Left ventricle myocardium superior (tissue), 1 donor: ENCODE data around the gene DPYSL4. TPM values are rescaled to one million over a fixed set of nuclear protein-coding genes. Genes with fewer than 3 reads are reported as not detected.
A peak's percentile ranks its signal among the peaks of the same experiment; 100 is the strongest.

Experiments used
- ATAC-seq: fragments of 200-7000 bp; cut with Tn5 transposase; one replicate; pipeline ENCODE4 v1.9.1; 2020; ENCODE audit warnings: mild to moderate bottlenecking, moderate library complexity
- DNase-seq: peaks from one replicate; pipeline ENCODE4 v3.0.0-alpha.2; 2020
- intact Hi-C: fragments of 100-400 bp; cut with micrococcal nuclease; formaldehyde crosslinking; loops from one replicate; pipeline ENCODE4 v1.11.0; 2022
- total RNA-seq: library from RNA; stranded (reverse); fragmentation: NEBNext Ultra II Directional; extraction: Animal tissue kit (Norgen Biotek cat#: 25700); gene quantifications from one replicate; pipeline ENCODE4 v1.2.1, GENCODE V29; 2021
- donor health status: DM: no; HTN: yes; CAD: no; lungs with severe emphysema.

The DPYSL4 gene
- total RNA-seq, 1 donor from 2014 or later, result 45.2 TPM

DNA sequence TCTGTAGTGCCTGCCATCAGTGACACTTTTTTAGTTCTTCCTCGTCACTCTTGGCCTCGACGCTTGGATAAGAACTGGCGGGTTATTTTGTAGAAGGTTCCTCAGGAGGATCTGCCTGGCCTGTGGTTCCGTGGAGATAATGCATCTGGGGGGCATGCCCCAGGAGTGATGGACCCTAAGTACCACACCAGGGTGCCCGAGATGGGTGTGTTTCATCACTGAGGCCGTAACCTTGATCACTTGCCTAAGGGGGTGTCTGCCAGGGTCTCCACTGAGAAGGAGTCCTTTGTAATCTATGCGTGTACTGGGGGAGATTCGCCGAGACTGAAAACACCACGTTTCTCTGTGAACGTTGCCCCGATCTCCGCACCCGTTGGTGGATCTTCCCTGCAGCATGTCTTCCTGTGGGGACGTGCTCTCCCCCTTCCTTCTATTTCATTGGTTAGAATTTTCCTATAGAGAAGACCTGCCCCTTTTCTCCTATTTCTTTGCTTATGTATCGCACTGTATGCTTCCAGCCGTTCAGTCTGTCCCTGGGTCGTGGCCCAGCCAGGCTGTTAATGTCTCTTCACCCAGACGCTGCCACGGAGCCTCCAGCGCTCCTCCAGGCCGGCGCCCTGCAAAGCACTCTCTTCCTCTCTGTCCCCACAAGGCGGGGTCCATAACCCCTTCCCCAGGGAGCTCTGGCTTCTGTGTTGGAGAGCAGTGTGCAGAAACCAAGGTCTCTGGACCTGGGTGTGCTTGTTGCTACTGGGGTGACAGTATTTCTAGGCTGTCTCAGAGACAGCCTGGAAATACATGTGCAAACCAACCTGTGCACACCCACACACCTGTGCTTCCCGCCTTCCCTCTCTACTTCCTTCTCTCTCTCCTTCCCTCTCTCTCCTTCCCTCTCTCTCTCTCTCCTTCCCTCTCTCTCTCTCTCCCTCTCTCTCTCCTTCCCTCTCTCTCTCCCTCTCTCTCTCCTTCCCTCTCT is 14.4 kb upstream of the DPYSL4 start:
- no peak for ATAC-seq
- peak; percentile 5 for DNase-seq
- intact Hi-C loops, result no loop called here

DNA sequence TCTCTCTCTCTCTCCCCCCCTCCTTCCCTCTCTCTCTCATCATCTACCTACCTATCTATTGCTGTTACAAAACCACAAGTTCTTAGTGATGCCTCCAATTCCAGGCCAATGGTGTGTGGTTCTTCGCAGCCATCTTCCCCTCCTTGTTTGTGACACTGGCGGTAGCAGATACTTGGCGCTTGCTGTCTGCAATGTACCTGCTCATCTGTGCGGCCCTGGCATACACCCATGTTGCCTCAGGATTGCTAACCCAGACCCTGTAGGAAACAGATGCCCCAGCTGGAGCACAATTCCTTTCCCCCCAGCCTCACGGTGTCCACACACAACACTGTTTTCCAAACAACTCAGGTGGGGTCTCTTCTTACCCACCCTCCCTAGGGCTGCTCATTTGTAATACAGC is 13.6 kb upstream of the DPYSL4 start:
- DNase-seq (peak; percentile 12), ATAC-seq (no peak)
- intact Hi-C loops, result no loop called here

DNA sequence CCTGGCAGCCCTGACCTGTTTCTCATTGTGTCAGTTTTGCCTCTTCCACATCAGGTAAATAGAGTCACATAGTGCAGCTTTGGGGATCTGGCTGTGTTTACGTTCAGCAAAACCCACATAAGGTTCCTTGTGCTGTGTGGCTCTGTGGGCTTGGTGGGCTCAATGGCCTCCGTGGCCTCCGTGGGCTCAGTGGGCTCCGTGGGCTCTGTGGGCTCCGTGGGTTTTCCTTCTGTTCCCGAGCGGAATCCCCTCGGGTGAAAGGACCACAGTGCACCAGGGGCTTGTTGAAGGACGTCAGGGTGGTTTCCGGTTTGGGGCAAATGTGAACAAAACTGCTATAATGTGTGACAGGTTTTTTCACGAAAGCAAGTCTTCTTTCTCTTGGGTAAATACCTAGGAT is 12.5 kb upstream of the DPYSL4 start:
- ATAC-seq (no peak), DNase-seq (no peak)
- intact Hi-C loops, result no loop called here

DNA sequence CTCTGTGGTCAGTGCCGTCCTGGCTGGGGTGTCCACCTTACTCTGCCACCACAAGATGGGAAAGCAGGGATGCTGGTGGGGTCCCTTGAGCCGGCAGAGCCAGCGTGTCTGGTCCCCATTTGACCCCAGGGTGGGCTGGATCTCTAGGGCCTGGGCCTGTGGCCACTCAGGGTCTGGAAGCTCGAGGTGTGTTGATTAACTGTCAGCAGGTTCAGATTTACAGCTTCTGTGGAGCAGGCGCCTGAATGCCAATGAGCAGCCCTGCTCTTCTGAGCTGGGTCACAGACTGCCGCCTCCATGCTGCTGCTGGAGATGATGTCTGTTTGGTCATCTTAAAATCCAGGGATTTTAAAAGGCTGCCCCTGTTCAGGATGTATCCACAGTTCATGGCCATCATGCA is 11.3 kb upstream of the DPYSL4 start:
- peak; percentile 17 for DNase-seq
- no peak for ATAC-seq
- intact Hi-C loops, result no loop called here

DNA sequence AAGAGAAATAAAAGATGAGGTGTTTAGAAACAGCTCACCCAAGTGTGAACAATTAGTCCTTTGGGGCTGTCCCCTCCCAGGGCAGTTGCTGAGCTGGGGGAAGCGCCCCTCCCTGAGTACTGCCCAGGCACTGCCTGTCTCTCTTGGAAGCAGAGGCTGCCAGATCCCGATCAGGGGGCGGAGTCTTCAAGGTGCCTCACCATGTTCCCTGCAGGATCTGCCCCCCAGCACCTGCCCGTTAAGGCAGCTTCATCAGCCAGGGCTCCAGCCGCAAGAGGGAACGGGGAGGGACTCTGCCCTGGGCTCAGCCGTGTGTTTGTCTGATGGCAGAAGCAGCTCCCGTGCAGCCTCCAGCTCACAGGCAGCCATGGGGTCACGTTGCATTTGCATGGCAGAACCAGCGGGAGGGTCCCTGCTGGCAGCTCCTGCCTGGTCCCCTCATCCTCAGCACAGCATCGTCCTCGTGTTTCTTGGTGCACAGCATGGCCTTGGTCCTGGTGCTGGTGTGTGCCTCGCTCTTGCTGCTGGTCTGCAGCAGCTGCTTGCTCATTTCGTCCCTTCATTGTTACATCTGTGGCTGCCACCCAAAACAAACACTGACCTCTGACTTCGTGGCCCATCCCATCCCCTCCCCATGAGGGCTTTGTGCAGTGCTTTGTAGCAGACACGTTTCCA is 10.7 kb upstream of the DPYSL4 start:
- peak; percentile 29 for ATAC-seq
- intact Hi-C loops, result no loop called here
- no peak for DNase-seq

DNA sequence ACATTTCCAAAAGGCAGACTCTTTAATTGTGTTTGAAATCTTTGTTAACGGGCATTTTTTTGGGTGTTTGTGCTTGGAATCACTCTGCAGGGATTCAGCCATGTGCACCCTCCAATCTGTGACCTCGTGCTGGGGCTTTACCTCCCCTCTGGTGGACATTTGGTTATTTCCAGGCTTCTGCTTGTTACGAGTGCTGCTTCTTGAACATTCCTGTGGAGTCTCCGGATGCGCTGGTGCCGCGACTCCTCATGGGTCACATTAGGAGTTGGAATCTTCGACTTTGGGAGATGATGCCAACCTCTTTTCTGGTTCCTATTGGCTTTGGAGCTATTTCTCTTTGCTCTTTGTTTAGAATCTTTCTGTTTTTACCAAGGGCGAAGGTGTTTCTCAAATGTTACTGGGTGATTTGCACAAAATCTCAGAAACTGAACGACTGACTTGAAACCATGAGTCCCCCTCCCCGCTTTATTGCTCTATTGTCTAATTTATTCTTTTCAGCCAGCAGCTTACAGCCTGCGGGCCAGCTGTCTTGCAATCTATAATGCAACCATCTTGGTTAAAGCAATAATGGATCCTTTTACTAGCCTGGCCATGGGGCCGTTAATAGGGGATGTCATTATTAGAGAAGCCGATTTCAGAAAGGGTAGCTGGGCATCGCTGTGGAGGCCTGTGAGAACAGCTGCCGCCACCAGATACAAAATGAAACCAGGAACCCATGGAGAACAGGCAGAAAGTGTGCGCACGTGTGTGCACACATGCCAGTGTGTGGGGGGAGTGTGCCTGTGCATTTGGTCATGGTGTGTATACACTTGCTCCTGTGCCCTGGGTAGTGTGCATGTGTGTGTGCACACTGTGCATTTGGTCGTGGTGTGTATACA is 9.9 kb upstream of the DPYSL4 start:
- intact Hi-C loops, result no loop called here
- ATAC-seq (no peak), DNase-seq (no peak)

DNA sequence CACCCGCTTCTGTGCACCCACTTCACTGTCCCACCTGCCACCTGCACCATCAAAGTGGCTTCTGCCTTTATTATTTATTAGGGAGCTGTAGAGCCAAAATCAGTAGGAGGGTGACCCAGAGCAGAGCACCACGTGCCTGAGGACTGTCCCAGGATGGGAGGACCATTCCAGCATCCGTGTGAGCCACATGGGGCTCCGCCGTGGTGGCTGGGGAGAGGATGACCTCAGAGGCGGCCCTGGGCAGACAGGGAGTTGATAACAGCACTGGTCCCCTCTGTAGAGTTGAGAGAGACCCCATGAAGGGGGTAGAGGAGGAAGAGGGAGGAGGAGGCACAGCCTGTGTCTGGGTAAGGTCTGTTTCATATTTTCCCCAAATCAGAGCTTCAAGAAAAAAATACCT is 8.7 kb upstream of the DPYSL4 start:
- ATAC-seq (no peak), DNase-seq (no peak)
- intact Hi-C loops, result no loop called here

DNA sequence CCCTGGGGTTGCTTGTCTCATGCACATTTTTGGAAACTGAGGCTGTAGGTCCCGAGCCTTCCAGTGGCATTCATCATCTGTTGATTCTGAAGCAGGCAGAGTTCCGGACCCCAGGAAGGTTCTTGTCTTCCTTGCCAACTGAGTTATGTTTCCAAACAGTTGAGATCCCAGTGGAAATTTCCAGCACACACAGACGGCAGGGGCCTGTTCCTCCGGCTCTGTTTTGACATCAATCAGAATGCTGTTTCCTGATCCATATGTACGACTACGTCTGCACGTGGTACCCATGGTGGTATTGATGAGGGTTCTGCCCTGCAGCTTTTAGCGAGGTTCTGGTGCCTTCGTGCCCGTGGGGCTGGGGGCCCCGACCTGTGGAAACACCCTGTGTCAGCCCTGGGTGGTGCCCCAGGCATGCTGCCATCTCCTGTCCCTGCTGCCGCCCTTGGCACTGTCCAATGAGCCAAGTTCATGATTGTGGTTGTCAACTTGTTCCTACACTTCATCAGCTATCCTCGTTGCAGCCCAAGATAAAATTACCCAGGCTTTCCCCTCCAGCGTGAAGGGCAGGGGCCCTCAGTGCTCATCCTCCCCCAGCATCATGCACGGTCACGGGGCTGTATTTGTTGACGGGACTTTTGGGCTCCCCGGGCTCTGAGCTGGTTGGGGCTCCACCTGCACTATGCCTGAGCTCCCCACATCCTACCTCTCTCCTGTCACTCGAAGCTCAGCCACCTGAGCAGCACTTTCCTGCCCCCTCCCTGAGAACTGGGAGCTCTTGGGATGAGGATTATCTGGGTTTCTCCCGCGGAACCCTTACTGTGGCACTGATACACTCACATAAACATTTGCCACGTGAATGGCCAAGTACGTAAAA is 7.8 kb upstream of the DPYSL4 start:
- ATAC-seq, result peak; percentile 77
- intact Hi-C loops, result no loop called here
- peak; percentile 48 for DNase-seq

DNA sequence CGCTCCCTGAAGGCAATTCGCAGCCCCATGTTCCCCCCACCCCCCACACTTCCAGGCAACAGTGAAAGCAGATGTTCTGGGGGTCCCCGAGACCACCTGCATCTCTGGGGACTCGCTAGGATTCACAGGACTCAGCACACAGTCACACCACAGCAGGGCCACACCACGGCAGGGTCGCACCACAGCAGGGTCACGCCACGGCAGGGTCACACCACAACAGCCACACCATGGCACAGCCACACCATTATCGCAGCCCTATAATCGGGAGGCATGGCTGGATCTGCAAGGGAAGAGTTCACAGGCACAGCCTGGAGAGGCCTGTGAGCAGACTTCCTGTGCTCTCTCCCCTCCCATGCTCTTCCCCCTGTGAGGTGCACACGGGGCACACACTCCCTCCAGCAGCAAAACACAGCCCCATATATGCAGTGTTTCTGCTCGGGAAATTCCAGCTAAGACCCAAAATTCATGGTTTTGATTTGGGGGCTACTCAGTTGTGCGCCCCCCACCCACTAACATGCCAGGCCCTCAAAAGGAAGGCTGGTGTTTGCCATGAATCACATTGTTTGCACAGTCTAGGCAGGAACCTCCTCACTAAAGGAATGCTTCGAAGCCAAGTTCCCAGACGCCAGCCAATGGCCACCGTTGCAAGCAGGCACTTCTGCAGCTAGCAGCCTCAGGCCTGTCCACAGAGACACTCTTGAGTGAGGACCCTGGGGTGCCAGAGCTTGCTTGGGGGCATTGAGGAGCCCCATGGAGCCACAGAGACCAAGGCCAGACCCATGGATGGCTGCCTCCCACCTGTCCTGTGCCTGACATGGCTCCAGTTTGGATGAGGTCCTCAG is 7.0 kb upstream of the DPYSL4 start:
- no peak for DNase-seq
- no peak for ATAC-seq
- intact Hi-C loops, result no loop called here

DNA sequence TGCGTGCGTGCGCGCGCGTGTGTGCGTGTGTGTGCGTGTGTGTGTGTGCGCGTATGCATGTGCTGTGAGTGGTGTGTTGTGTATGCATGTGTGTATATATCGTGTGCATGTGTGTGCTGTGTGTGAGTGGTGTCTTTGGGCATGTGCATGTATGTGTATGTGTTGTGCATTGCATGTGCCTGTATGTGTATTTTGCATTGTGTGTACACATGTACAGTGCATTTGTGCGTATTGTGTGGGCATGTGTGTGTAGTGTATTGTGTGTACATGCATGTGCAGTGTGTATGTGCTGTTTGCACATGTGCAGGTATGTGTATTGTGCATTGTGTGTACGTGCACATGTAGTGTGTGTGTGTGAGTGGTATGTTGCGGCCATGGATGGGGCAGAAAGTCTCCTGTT is 6.0 kb upstream of the DPYSL4 start:
- ATAC-seq (no peak), DNase-seq (no peak)
- intact Hi-C loops, result no loop called here

DNA sequence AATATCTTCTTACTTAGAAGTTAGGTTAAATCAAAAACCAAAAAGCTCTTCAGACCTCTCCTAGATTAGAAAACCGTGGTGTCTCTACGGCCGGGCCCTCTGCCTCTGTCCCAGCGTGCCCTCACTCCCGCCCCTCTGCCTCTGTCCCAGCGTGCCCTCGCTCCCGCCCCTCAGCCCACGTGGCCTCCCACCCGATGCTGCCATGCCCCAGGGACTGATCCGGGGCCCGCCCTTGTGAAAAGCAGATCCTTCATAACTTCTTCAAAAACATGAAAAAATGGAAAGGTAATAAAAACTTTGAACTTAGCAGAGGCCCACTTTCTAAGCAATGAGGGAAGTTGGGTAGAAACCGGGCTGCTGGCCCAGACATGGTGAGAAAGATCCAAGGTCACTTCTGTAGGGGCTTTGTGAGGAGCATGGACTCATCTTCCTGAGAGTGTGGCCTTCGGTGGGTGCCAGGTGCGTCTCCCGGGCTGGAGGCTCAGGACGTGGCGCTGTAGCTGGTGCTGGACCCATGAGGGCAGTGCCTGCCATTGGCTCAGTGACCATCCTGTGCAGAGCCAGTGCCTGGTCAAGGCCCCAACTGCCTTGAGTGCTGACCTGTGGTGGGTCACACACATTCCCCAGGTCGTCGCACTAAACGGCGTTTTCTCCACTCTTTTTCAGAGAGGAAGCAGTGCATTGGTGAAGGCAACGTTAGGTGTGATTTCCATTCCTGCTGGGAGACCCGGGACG is 4.9 kb upstream of the DPYSL4 start:
- intact Hi-C loops, result no loop called here
- DNase-seq (no peak), ATAC-seq (no peak)

DNA sequence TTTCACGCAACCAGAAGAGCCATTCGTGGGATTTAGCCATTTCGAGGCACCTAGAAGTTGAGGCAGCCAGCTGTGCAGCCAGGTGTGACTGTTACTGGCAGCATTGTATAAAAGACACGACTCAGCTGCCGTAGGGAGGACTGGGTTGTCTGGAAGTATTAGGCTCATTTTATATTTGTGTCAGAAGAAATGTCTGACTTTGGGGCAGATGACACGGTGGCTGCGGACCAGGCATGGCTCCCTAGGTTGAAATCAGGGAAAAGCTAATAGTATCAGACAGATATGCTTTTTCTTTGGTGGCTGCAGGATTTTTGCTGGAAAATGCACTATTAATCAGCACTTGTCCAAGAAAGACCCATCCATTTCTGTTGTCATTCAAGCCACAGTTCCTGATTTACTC is 4.2 kb upstream of the DPYSL4 start:
- ATAC-seq, result no peak
- intact Hi-C loops, result no loop called here
- DNase-seq, result no peak

DNA sequence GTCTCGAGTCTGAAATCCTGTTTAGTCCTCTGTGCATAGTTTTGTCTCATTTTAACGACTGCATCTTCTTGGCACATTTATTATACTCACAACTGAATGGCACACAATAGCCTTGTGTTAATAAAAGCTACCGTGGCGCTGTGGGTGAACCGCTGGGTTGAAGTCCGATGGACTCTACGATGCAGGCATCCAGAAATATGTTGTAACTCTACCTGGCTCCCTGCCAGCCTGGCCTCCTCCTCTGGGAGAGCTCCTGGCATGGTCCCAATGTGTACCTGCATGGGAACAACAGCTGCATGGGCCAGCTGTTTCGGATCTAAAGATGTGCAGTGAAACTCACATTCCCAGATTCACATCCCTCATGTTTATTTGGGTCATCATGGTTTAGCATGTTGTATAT is 3.7 kb upstream of the DPYSL4 start:
- DNase-seq, result peak; percentile 31
- intact Hi-C loops, result no loop called here
- ATAC-seq, result no peak

DNA sequence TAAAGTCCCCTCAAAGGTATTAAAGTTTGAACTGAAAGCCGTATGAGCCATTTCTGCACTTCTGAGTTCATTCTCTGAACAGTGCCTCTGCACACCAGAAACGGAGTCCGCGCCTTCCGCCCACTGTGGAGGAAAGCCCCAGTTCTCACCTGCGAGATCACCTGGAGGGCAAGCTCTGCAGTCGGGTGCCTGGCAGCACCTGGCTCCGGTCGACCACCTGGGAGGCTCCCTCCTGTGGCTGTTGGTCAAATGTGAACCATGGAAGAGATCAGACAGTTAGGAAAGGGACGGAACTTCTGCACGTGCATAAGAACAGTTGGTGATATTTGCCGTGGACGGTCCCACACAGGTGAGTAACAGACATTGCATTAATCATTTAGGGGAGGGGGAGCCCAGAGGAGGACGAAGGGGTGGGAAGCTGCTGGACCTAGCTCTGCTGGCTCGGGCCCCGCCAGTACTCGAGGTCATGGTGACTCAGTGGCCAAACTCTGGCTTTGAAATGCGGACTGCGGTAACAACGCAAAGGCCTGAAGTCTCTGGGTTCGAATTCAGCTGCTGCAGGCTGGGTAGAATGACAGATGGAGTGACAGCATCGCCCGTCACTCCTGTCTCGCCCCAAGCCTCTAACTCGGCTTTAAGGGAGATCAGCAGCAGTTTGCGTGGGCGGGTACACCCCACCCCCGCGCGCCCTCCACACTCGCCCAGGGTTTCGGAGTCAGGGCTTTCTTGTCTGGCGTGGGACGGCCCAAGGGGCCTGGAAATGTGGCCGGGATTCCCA is 1.7 kb upstream of the DPYSL4 start:
- DNase-seq (no peak), ATAC-seq (no peak)

DNA sequence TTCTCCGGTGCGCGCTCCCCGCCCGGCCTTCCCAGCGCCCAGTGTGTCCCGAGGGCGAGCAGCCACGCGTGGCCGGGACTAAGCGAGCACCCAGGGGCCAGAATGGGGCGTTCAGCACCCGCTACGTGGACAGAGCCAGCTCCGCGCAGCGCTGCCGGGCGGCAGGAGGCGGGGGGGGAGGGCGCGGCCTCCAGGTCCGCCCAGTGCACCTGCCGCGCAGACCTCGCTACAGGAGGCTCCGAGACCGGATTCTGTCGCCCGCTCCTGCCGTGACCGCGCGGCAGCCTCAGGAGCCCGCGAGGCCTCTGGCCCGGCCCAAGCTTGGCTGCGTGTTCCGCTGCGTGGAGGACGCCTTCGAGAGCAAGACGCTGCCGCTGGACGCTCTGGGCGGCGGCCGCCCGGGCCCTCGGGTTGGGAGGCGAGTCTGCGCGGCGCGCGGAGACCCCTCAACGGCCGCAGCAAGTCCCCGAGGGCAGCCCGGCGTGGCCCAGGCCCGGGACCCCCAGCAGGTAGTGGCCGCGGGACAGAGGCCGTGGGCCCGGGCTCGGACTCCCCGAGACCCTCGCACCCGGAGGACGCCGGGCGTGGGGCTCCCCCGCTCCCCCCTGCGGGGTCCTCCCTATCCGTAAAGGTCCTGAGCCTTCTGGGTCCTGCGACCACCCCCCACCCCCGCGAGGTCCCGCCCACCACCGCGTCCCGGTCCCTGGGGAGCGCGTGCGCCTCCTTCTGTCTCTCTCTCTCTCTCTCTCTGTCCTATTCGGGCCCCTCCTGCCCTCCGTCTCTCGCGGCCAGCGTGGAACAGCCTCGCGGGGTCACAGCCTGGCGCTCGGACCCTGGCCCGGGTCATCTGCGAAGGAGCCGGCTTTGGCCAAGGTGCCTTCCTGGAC is 904 bp upstream of the DPYSL4 start:
- DNase-seq (peak; percentile 78), ATAC-seq (peak; percentile 80)
- intact Hi-C loops, result no loop called here

More for the DNA sequence above, 1.7 kb upstream of the DPYSL4 start:
- intact Hi-C loops, result no loop called here
